D721Med (cell line): Measurements from ENCODE around the gene OR51B6.
"Not testable (repeated sequence)": the region's sequence is repeated elsewhere in the genome, so short reads cannot be mapped to it uniquely, and the experiment has no call there.

ENCODE experiments used
- DNase-seq: peaks from one replicate; pipeline ENCODE4 v3.0.0; 2011; ENCODE audit warnings: low spot score; ENCODE audit not compliant: insufficient read length
- FAIRE-seq: peaks from 2 replicates; lab custom pipeline; 2011; peaks lifted over from hg19 to GRCh38; lab: Jason Lieb, UNC
- TF ChIP-seq, protein P1 (sequence below): IDR thresholded peaks from 2 replicates; pipeline ENCODE4 v1.5.1; 2012; ENCODE audit warnings: mild to moderate bottlenecking, control low read depth; ENCODE audit not compliant: insufficient read depth; ENCODE audit errors: missing control alignments

Gene OR51B6

DNA sequence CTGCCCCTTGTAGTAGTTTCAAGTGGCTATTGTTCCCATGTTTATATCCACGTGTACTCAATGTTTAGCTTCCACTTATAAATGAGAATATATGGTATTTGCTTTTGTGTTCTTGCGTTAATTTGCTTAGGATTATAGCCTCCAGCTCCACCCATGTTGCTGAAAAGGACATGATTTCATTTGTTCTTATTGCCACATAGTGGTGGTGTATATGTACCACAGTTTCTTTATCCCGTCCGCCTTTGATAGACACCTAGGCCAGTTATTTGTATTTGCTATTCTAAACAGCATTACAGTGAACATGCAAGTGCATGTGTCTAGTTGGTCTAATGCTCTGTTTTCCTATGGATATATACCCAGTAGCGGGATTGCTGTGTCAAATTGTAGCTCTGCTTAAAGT, 34.0 kb upstream of the OR51B6 start:
- TF ChIP-seq, protein P1, sequence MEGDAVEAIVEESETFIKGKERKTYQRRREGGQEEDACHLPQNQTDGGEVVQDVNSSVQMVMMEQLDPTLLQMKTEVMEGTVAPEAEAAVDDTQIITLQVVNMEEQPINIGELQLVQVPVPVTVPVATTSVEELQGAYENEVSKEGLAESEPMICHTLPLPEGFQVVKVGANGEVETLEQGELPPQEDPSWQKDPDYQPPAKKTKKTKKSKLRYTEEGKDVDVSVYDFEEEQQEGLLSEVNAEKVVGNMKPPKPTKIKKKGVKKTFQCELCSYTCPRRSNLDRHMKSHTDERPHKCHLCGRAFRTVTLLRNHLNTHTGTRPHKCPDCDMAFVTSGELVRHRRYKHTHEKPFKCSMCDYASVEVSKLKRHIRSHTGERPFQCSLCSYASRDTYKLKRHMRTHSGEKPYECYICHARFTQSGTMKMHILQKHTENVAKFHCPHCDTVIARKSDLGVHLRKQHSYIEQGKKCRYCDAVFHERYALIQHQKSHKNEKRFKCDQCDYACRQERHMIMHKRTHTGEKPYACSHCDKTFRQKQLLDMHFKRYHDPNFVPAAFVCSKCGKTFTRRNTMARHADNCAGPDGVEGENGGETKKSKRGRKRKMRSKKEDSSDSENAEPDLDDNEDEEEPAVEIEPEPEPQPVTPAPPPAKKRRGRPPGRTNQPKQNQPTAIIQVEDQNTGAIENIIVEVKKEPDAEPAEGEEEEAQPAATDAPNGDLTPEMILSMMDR = no peak
- FAIRE-seq = no peak
- no peak for DNase-seq

DNA sequence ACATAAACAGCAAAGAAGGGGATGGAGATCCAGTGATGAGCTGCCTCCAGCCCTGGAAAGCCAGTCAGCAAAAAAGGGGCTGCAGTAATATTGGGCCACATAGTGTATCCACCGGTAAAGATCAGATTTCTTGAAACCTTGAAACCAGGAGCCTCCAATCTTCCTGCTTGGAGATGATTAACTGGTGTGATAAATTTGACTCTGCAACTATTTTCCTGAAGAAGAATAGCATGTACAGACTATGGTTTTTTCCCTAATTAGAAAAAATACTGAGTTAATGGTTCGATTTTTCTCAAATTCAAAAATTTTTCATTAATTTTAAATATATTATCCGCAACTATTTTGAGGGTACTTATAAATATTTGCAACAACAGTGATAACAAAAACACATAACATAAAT, 27.1 kb upstream of the OR51B6 start, which contains the start of gene OR51B2:
OR51B2 (minus strand) TSS at position 101 of the 400 bp plus-strand sequence; CDS start at position 101, 0 bp downstream.
- FAIRE-seq (no peak), DNase-seq (no peak)
- TF ChIP-seq, protein P1 = no peak

DNA sequence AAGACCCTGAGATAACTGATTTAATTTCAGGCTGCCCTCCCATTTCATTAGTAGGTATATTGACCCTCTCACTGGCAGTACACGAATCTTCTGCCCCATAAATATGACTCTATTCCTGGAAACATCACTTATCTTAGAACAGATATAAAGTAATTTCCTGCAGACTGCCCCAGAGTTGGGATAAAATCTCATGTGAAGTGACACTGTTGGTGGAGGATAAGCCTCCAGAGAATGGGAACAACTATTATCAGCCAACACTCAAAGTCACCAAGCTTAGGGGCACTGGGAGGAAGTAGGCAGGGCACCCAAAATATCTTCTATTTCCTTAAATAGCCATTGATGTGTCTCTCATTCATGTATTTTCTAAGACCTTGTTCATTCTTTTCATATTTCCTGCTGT, 16.1 kb upstream of the OR51B6 start:
- TF ChIP-seq, protein P1 = no peak
- FAIRE-seq = no peak
- no peak for DNase-seq

DNA sequence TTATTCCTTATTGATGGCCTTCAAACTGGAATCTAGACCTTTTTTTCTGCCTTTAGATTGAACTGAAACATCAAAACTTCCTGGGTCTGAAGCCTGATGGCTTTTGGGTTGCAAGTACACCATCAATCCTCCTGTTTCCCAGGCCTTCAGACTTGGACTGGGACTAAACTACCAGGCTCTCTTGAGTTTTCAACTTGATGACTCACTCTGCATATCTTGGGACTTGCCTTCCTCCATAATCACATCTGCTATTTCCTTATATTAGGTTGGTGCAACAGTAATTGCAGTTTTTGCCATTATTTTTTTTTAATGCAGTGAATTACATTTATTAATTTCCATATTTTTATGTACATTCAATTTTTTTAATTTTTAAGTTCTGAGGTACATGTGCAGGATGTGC, 15.0 kb upstream of the OR51B6 start:
- TF ChIP-seq, protein P1 = no peak
- no peak for FAIRE-seq

DNA sequence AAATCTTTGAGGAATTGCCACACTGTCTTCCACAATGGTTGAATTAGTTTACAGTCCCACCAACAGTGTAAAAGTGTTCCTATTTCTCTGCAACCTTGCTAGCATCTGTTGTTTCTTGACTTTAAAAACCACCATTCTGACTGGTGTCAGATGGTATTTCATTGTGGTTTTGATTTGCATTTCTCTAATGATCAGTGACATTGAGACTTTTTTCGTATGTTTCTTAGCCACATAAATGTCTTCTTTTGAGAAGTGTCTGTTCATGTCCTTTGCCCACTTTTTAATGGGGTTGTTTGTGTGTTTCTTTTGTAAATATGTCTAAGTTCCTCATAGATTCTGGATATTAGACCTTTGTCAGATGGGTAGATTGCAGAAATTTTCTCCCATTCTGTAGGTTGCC, 14.1 kb upstream of the OR51B6 start:
- not testable (repeated sequence) for FAIRE-seq

More for the DNA sequence above, 15.0 kb upstream of the OR51B6 start:
- no peak for DNase-seq

DNA sequence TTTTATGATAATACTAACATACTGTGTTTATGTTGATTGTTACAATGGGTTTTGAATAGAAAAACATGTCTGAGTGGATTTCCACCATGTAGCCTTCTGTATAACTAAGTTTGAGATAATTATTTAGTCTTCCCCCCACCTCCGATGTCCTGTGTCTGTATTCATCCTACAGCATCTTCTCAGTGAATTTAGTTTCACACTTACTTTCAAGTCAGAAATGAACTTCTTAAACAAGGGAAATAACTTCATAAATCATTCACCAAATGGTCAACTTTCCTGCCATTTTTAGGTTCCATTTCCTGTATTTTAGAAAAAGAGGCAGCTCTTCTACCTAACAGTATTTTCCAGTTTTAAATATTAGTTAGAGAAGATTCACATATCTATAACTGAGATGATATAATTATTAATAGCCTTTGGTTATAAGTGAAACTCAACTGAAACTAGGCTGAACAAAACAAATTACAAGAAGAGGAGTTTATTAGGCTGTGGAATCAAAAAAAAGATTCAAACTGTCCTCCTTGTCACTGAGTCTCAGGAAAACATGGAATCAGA, 11.5 kb upstream of the OR51B6 start:
- DNase-seq (no peak), FAIRE-seq (no peak)
- TF ChIP-seq, protein P1 = no peak

More for the DNA sequence above, 14.1 kb upstream of the OR51B6 start:
- not testable (repeated sequence) for DNase-seq

DNA sequence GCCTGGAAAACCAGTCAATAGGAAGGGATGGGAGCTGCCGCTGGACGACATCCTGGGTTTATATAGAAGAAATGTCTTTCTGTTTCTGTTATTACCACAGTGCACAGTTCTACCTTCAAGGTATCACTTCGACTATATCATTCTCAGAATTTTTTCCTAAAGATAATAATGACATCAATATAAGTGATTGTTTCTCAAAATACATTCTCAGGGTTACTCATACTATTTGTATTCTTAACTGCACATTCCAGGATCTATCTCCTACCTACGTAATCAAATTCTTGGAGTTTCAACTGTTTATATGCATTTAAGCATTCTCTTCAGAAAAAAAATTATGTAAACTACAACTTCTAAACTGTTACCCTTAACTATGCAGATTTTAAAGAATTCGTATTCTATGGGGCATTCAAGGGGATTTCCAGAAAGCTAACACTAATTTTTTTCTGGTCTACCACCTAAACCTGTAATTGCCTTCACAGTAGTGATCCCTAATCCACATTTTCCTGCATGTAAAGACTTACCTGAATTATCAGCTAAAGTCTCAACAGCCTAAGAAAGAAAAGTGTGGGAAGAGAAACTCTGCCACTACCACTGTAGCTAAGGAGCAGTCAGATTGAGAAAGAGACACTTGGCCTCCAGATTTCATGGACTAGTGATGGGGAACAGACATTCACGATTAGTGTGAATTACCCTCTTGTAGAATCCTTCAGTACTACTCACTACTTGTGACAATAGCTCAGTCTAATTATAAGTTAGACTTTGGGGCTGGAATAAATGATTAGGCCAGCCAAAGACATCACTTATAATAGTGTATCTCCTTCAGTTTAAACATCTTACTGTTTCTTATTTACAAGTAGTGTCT, 7.6 kb upstream of the OR51B6 start, which contains the start of gene OR51B5:
OR51B5 (minus strand) TSS at position 51 of the 862 bp plus-strand sequence; CDS start at position 51, 0 bp downstream.
- no peak for FAIRE-seq
- TF ChIP-seq, protein P1 = no peak
- DNase-seq = no peak
